ENCODE data around the gene CD320.

- TF ChIP-seq POLR2A (IDR thresholded peaks at IDR 0.05; ENCODE audit: control extremely low read depth in 1 of 2, low read depth in 2 of 2, low read length in 2 of 2) (no peak), RFX5 (IDR thresholded peaks at IDR 0.05; ENCODE audit: borderline replicate concordance, low read depth, low read length) (no peak), CTCF (IDR thresholded peaks at IDR 0.05; ENCODE audit: control extremely low read depth in 1 of 3, insufficient read depth in 1 of 3, low read depth in 1 of 3, low read length in 3 of 3) (peak in 2 of 3 experiments; percentile 27 to 39), EZH2 (IDR thresholded peaks at IDR 0.05; ENCODE audit: low read depth, low read length, severe bottlenecking) (no peak), TEAD4 (IDR thresholded peaks at IDR 0.05; ENCODE audit: low read depth, low read length) (no peak), SP1 (IDR thresholded peaks at IDR 0.05; ENCODE audit: low read depth, low read length) (no peak), EP300 (IDR thresholded peaks at IDR 0.05; ENCODE audit: borderline replicate concordance in 1 of 2, low read depth in 2 of 2, low read length in 2 of 2) (no peak), POLR2AphosphoS5 (IDR thresholded peaks at IDR 0.05; ENCODE audit: low read depth, low read length) (no peak), RAD21 (IDR thresholded peaks at IDR 0.05 in 1 of 2, conservative IDR thresholded peaks at IDR 0.05 in 1 of 2; ENCODE audit: low read depth in 2 of 2, low read length in 2 of 2) (peak; percentile 6 to 22; a peak in 2 of 4 replicates), EGR1 (IDR thresholded peaks at IDR 0.05; ENCODE audit: borderline replicate concordance, low read depth, low read length) (no peak), CREB1 (IDR thresholded peaks at IDR 0.05) (no peak)
Observed at GRCh38 chr19:8340341-8341096, 32.4 kb upstream of the CD320 start.

Measured in H1 (cell line).